ENCODE measurements around the gene ENPP6.

The ENPP6 gene

GRCh38 chr4:184096561-184097240, 121.0 kb downstream of the ENPP6 start:
- H3K9me3 ChIP-seq (ENCODE audit: control insufficient read depth, insufficient read depth, low read depth, low read length): no peaks in the 10 kb centered on the region
- CTCF ChIA-PET: interaction anchor here (0.5 to 1.0 kb wide), 4 partner anchors 11 to 255 kb away, joined by 3 to 4 read pairs (median 4); no protein-coding TSS in a partner anchor

GRCh38 chr4:184094532-184095159, 123.0 kb downstream of the ENPP6 start:
- no peaks in the 10 kb centered on the region for H3K4me1 ChIP-seq (ENCODE audit: control insufficient read depth, insufficient read depth, low read length)
- H3K9me3 ChIP-seq (ENCODE audit: control insufficient read depth, insufficient read depth, low read depth, low read length): no peaks in the 10 kb centered on the region
- CTCF ChIA-PET: interaction anchor here (1.1 kb wide), 1 partner anchor 69 kb away, joined by 3 read pairs; no protein-coding TSS in a partner anchor
- no peak overlapping the region for H3K4me3 ChIP-seq (ENCODE audit: low read depth, low read length)
- H3K27ac ChIP-seq (ENCODE audit: extremely low read depth, low read depth, low read length): no peak overlapping the region
- H3K36me3 ChIP-seq (ENCODE audit: control insufficient read depth in 2 of 2, insufficient read depth in 1 of 2, low read length in 2 of 2): no peaks in the 10 kb centered on the region
- TF ChIP-seq ZNF473 (tag by site-specific recombination; IDR thresholded peaks at IDR 0.05): no peak
- TF ChIP-seq SETDB1 (IDR thresholded peaks at IDR 0.05; ENCODE audit: insufficient read length, low read length): no peak
- TF ChIP-seq KLF16 (tag by site-specific recombination; IDR thresholded peaks at IDR 0.05): no peak
- no peak for TF ChIP-seq ZNF560 (tag by site-specific recombination; IDR thresholded peaks at IDR 0.05; ENCODE audit: borderline replicate concordance)
- TF ChIP-seq ZNF521 (tag by site-specific recombination; IDR thresholded peaks at IDR 0.05): no peak
- TF ChIP-seq REPIN1 (tag by site-specific recombination; IDR thresholded peaks at IDR 0.05; ENCODE audit: low read depth): no peak
- TF ChIP-seq ZBTB7A (tag by site-specific recombination; IDR thresholded peaks at IDR 0.05; ENCODE audit: low read depth): no peak
- TF ChIP-seq ZBTB1 (tag by site-specific recombination; IDR thresholded peaks at IDR 0.05): no peak
- TF ChIP-seq ZNF580 (tag by site-specific recombination; IDR thresholded peaks at IDR 0.05): no peak
- no peak for TF ChIP-seq ZNF155 (tag by site-specific recombination; IDR thresholded peaks at IDR 0.05)
- TF ChIP-seq ZNF248 (tag by site-specific recombination; IDR thresholded peaks at IDR 0.05): no peak
- no peak for TF ChIP-seq ZBTB17 (tag by site-specific recombination; IDR thresholded peaks at IDR 0.05)
- TF ChIP-seq ZFP3 (tag by site-specific recombination; IDR thresholded peaks at IDR 0.05; ENCODE audit: low read depth): no peak
- no peak for TF ChIP-seq ZNF211 (tag by site-specific recombination; IDR thresholded peaks at IDR 0.05; ENCODE audit: low read depth)
- TF ChIP-seq HOXA7 (CRISPR knock-in tag; IDR thresholded peaks at IDR 0.05; ENCODE audit: borderline replicate concordance): no peak
- TF ChIP-seq ZSCAN23 (tag by site-specific recombination; IDR thresholded peaks at IDR 0.05): no peak
- TF ChIP-seq ZNF843 (tag by site-specific recombination; IDR thresholded peaks at IDR 0.05): no peak
- no peak for TF ChIP-seq ZNF324 (tag by site-specific recombination; IDR thresholded peaks at IDR 0.05)
- POLR2A ChIA-PET: no interaction called here

More at GRCh38 chr4:184096561-184097240, 121.0 kb downstream of the ENPP6 start:
- TF ChIP-seq ZNF140 (tag by site-specific recombination; IDR thresholded peaks at IDR 0.05) (no peak), OVOL3 (tag by site-specific recombination; IDR thresholded peaks at IDR 0.05) (no peak), ZNF792 (tag by site-specific recombination; IDR thresholded peaks at IDR 0.05) (no peak), ZFP37 (tag by site-specific recombination; IDR thresholded peaks at IDR 0.05) (no peak), ZNF2 (tag by site-specific recombination; IDR thresholded peaks at IDR 0.05) (no peak), SCRT1 (tag by site-specific recombination; IDR thresholded peaks at IDR 0.05; ENCODE audit: borderline replicate concordance) (no peak), ZNF549 (tag by site-specific recombination; IDR thresholded peaks at IDR 0.05) (no peak), ZNF561 (tag by site-specific recombination; IDR thresholded peaks at IDR 0.05; ENCODE audit: borderline replicate concordance) (no peak), ZFP41 (tag by site-specific recombination; IDR thresholded peaks at IDR 0.05; ENCODE audit: borderline replicate concordance) (no peak), ZBTB1 (tag by site-specific recombination; IDR thresholded peaks at IDR 0.05) (no peak), ZNF785 (tag by site-specific recombination; IDR thresholded peaks at IDR 0.05) (no peak), PRDM1 (tag by site-specific recombination; IDR thresholded peaks at IDR 0.05) (no peak)
- no peak overlapping the region for H3K4me3 ChIP-seq (ENCODE audit: low read depth, low read length)
- H3K27ac ChIP-seq (ENCODE audit: extremely low read depth, low read depth, low read length): no peak overlapping the region
- POLR2A ChIA-PET: no interaction called here
- no peaks in the 10 kb centered on the region for H3K4me1 ChIP-seq (ENCODE audit: control insufficient read depth, insufficient read depth, low read length)
- no peaks in the 10 kb centered on the region for H3K36me3 ChIP-seq (ENCODE audit: control insufficient read depth in 2 of 2, insufficient read depth in 1 of 2, low read length in 2 of 2)

All from HEK293 (cell line).